ENCODE results near the gene UPK3BL2. TPM values are rescaled to one million over a fixed set of nuclear protein-coding genes. Genes with fewer than 3 reads are reported as not detected.
"Not testable (repeated sequence)": the region's sequence is repeated elsewhere in the genome, so short reads cannot be mapped to it uniquely, and the experiment has no call there.

The UPK3BL2 gene
- total RNA-seq, 1 donor from 2014 or later, result 20.3 TPM

- DNase-seq (ENCODE audit: low spot score), result not testable (repeated sequence)
Measured at GRCh38 chr7:102494026-102494425, 49.5 kb downstream of the UPK3BL2 start.

- DNase-seq (ENCODE audit: low spot score), result not testable (repeated sequence)
Measured at GRCh38 chr7:102493220-102493935, 50.1 kb downstream of the UPK3BL2 start.

DNA sequence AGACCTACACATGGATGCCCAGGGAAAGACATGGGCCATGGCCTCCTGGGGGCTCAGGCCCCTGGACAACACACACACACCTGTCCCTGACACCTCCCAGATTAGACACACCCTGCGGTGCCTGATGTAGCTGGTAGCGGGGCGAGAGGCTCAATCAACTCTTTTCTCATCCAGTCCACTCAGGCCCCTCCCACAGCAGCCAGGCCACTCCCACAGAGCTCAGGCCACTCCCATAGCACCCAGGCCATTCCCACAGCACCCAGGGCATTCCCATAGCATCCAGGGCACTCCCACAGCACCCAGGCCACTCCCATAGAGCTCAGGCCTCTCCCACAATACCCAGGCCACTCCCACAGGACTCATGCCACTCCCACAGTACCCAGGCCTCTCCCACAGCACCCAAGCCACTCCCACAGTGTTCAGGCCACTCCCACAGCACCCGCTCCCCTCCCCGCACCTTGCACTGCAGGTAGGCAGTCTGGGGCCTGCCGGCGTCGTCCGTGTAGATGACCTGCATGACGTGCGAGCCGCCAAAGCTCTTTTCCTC lies 52.9 kb downstream of the UPK3BL2 start:
- peak; percentile 77 for DNase-seq (ENCODE audit: low spot score)

Other genes with a start within 250 kb of the UPK3BL2 start
- not detected for gene SPDYE6, start 187.3 kb downstream of the UPK3BL2 start, total RNA-seq
- gene PRKRIP1, start 147.3 kb downstream of the UPK3BL2 start, total RNA-seq, result 22.6 TPM
- gene ORAI2, start 110.1 kb downstream of the UPK3BL2 start, total RNA-seq, result 27.1 TPM
- gene ALKBH4, start 78.8 kb downstream of the UPK3BL2 start, total RNA-seq, result 13.2 TPM
- 18.2 TPM for gene LRWD1, start 78.7 kb downstream of the UPK3BL2 start, total RNA-seq
- 43.6 TPM for gene POLR2J, start 64.8 kb downstream of the UPK3BL2 start, total RNA-seq
- 24.7 TPM for gene RASA4B, start 25.9 kb downstream of the UPK3BL2 start, total RNA-seq
- not detected for gene SPDYE2, start 7.5 kb upstream of the UPK3BL2 start, total RNA-seq
- 28.1 TPM for gene POLR2J3, start 28.9 kb upstream of the UPK3BL2 start, total RNA-seq
- gene RASA4, start 73.1 kb upstream of the UPK3BL2 start, total RNA-seq, result 52.0 TPM
- 27.7 TPM for gene UPK3BL1, start 99.1 kb upstream of the UPK3BL2 start, total RNA-seq
- gene SPDYE2B, start 106.6 kb upstream of the UPK3BL2 start, total RNA-seq, result not detected
- gene POLR2J2, start 128.0 kb upstream of the UPK3BL2 start, total RNA-seq, result 12.6 TPM
- 12.6 TPM for gene FAM185A, start 205.3 kb upstream of the UPK3BL2 start, total RNA-seq

All from mucosa of gallbladder (tissue), 1 donor.